RWPE2 (cell line): ENCODE measurements around the gene SLC6A9.

ENCODE experiments used
- ATAC-seq: fragments of 200-7000 bp; cut with Tn5 transposase; 3 replicates; pipeline ENCODE4 v1.9.1; 2021; ENCODE audit warnings: low read depth
- DNase-seq: peaks from one replicate; pipeline ENCODE4 v3.0.0-alpha.2; 2020; ENCODE audit warnings: low spot score
- H3K27ac ChIP-seq: fragments of 450-650 bp; 2 replicates; pipeline ENCODE4 v1.5.1; 2017; ENCODE audit warnings: mild to moderate bottlenecking; ENCODE audit not compliant: poor library complexity, severe bottlenecking
- H3K27me3 ChIP-seq: fragments of 250-450 bp; sonication (Bioruptor Pico); 2 replicates; pipeline ENCODE4 v1.5.1; 2021; ENCODE audit warnings: mild to moderate bottlenecking, moderate library complexity; ENCODE audit not compliant: insufficient read depth, poor library complexity, severe bottlenecking
- H3K36me3 ChIP-seq: fragments of 250-450 bp; sonication (Bioruptor Pico); 2 replicates; pipeline ENCODE4 v1.5.1; 2020; ENCODE audit warnings: low read depth, mild to moderate bottlenecking, moderate library complexity
- H3K4me1 ChIP-seq: fragments of 250-450 bp; sonication (Bioruptor Pico); 2 replicates; pipeline ENCODE4 v1.5.1; 2021; ENCODE audit warnings: mild to moderate bottlenecking, moderate library complexity; ENCODE audit not compliant: insufficient read depth, poor library complexity, severe bottlenecking
- H3K4me3 ChIP-seq: fragments of 250-450 bp; sonication (Bioruptor Pico); 2 replicates; pipeline ENCODE4 v1.5.1; 2021; ENCODE audit warnings: mild to moderate bottlenecking, moderate library complexity; ENCODE audit not compliant: severe bottlenecking
- H3K9me3 ChIP-seq: fragments of 250-450 bp; sonication (Bioruptor Pico); 2 replicates; pipeline ENCODE4 v1.5.1; 2021; ENCODE audit warnings: mild to moderate bottlenecking, moderate library complexity; ENCODE audit not compliant: severe bottlenecking
- CTCF ChIP-seq: fragments of 450-650 bp; IDR thresholded peaks from one replicate; pipeline ENCODE4 v1.5.1; 2017; ENCODE audit warnings: mild to moderate bottlenecking, moderate library complexity; ENCODE audit not compliant: poor library complexity, severe bottlenecking

Gene SLC6A9

GRCh38 chr1:44031252-44032169 is at the start of gene SLC6A9:
Gene SLC6A9, minus strand, starts transcription at chr1:44031462. Its CDS starts 7,185 bp downstream, at chr1:44024277.
- ATAC-seq (peak; percentile 28), DNase-seq (no peak)
- peaks cover 28% of the 10 kb centered on the region for H3K4me1 ChIP-seq
- H3K27ac ChIP-seq = peak within 1 kb of the TSS; percentile 72
- no peaks in the 10 kb centered on the region for H3K9me3 ChIP-seq
- no peak for TF ChIP-seq CTCF
- peaks cover 9% of the 10 kb centered on the region; the same call in 1 of the 2 replicates for H3K36me3 ChIP-seq
- peak within 1 kb of the TSS; percentile 62 for H3K4me3 ChIP-seq
- no peaks in the 10 kb centered on the region for H3K27me3 ChIP-seq

GRCh38 chr1:44079566-44079965 is 48.3 kb upstream of the SLC6A9 start:
- no peaks in the 10 kb centered on the region for H3K9me3 ChIP-seq
- no peaks in the 10 kb centered on the region for H3K27me3 ChIP-seq
- no peaks in the 10 kb centered on the region for H3K4me1 ChIP-seq
- no peak for TF ChIP-seq CTCF
- no peak overlapping the region for H3K27ac ChIP-seq
- no peak for ATAC-seq
- no peak for DNase-seq
- H3K36me3 ChIP-seq = no peaks in the 10 kb centered on the region
- no peak overlapping the region for H3K4me3 ChIP-seq

GRCh38 chr1:44078104-44078503 is 46.8 kb upstream of the SLC6A9 start:
- no peak for ATAC-seq
- Histone ChIP-seq H3K36me3 (no peaks in the 10 kb centered on the region), H3K4me1 (no peaks in the 10 kb centered on the region), H3K9me3 (no peaks in the 10 kb centered on the region), H3K4me3 (no peak overlapping the region), H3K27me3 (no peaks in the 10 kb centered on the region), H3K27ac (no peak overlapping the region)
- TF ChIP-seq CTCF = no peak
- DNase-seq = no peak

- no peak for ATAC-seq
- Histone ChIP-seq H3K36me3 (no peaks in the 10 kb centered on the region), H3K4me3 (no peak overlapping the region), H3K9me3 (no peaks in the 10 kb centered on the region), H3K4me1 (no peaks in the 10 kb centered on the region), H3K27ac (no peak overlapping the region), H3K27me3 (no peaks in the 10 kb centered on the region)
- TF ChIP-seq CTCF = no peak
- no peak for DNase-seq
Measured at GRCh38 chr1:44077421-44077820, 46.2 kb upstream of the SLC6A9 start.

GRCh38 chr1:44076066-44076465 is 44.8 kb upstream of the SLC6A9 start:
- no peak overlapping the region for H3K4me3 ChIP-seq
- no peaks in the 10 kb centered on the region for H3K9me3 ChIP-seq
- H3K27me3 ChIP-seq = no peaks in the 10 kb centered on the region
- H3K4me1 ChIP-seq = no peaks in the 10 kb centered on the region
- no peak for DNase-seq
- H3K27ac ChIP-seq = no peak overlapping the region
- no peak for TF ChIP-seq CTCF
- H3K36me3 ChIP-seq = no peaks in the 10 kb centered on the region
- no peak for ATAC-seq
